DMS153 treated with DMSO at 0.1 percent for 48 hours (cell line): ENCODE results near the gene GDPD3.
"Not testable (repeated sequence)": the region's sequence is repeated elsewhere in the genome, so short reads cannot be mapped to it uniquely, and the experiment has no call there.

Source experiments
- DNase-seq: peaks from one replicate; lab custom pipeline; 2025; ENCODE audit not compliant: unreplicated experiment; lab: John Stamatoyannopoulos, UW

The GDPD3 gene

GRCh38 chr16:30113031-30113710 is at the start of gene GDPD3:
Gene GDPD3, minus strand, starts transcription at chr16:30113537. Its CDS starts 59 bp downstream, at chr16:30113478.
- DNase-seq = no peak

GRCh38 chr16:30157214-30157613 is 43.9 kb upstream of the GDPD3 start:
- DNase-seq = no peak

GRCh38 chr16:30155188-30155587 is 41.9 kb upstream of the GDPD3 start:
- no peak for DNase-seq

- DNase-seq = no peak
Measured at GRCh38 chr16:30152517-30152916, 39.2 kb upstream of the GDPD3 start.

GRCh38 chr16:30151091-30151490 is 37.8 kb upstream of the GDPD3 start:
- no peak for DNase-seq

- no peak for DNase-seq
Measured at GRCh38 chr16:30149250-30149930, 36.1 kb upstream of the GDPD3 start.

GRCh38 chr16:30147843-30148510 is 34.6 kb upstream of the GDPD3 start:
- no peak for DNase-seq

- DNase-seq = no peak
Measured at GRCh38 chr16:30145657-30146056, 32.3 kb upstream of the GDPD3 start.

- DNase-seq = no peak
Measured at GRCh38 chr16:30144917-30145316, 31.6 kb upstream of the GDPD3 start.

GRCh38 chr16:30144017-30144416 is 30.7 kb upstream of the GDPD3 start:
- no peak for DNase-seq

- no peak for DNase-seq
Measured at GRCh38 chr16:30143347-30143702, 30.0 kb upstream of the GDPD3 start.

- no peak for DNase-seq
Measured at GRCh38 chr16:30142672-30143346, 29.5 kb upstream of the GDPD3 start.

- no peak for DNase-seq
Measured at GRCh38 chr16:30141750-30142149, 28.4 kb upstream of the GDPD3 start.

- peak; percentile 75 for DNase-seq
Measured at GRCh38 chr16:30139583-30140481, 26.5 kb upstream of the GDPD3 start.

- DNase-seq = no peak
Measured at GRCh38 chr16:30137897-30138296, 24.6 kb upstream of the GDPD3 start.

GRCh38 chr16:30136971-30137605 is 23.8 kb upstream of the GDPD3 start:
- peak; percentile 43 for DNase-seq

GRCh38 chr16:30132591-30132990 is 19.3 kb upstream of the GDPD3 start:
- no peak for DNase-seq

GRCh38 chr16:30131869-30132475 is 18.6 kb upstream of the GDPD3 start:
- peak; percentile 78 for DNase-seq

- no peak for DNase-seq
Measured at GRCh38 chr16:30127993-30128392, 14.7 kb upstream of the GDPD3 start.

- DNase-seq = not testable (repeated sequence)
Measured at GRCh38 chr16:30125690-30126089, 12.4 kb upstream of the GDPD3 start.
